MM.1S (cell line): Measurements from ENCODE around the gene SOX10.
"Not testable (repeated sequence)": the region's sequence is repeated elsewhere in the genome, so short reads cannot be mapped to it uniquely, and the experiment has no call there.

Experiments used
- DNase-seq: peaks from one replicate; pipeline ENCODE4 v3.0.0-alpha.2; 2015
- H2AFZ ChIP-seq: fragments of 300-600 bp; sonication (generic); 2 replicates; pipeline ENCODE4 v1.6.0; 2016; ENCODE audit warnings: antibody characterized with exemption, low read length
- H3F3A ChIP-seq: fragments of 300-600 bp; sonication (generic); 2 replicates; pipeline ENCODE4 v1.6.1; 2016; ENCODE audit warnings: mild to moderate bottlenecking, antibody characterized with exemption, low read length, moderate library complexity, mixed read lengths; ENCODE audit not compliant: insufficient read depth
- H3K27ac ChIP-seq: fragments of 300-600 bp; sonication (generic); 2 replicates; pipeline ENCODE4 v1.5.1; 2016; ENCODE audit warnings: mild to moderate bottlenecking, low read length
- H3K27me3 ChIP-seq: fragments of 300-600 bp; sonication (generic); replicated peaks from 2 replicates; pipeline ENCODE4 v1.6.0; 2016; ENCODE audit warnings: low read length; ENCODE audit not compliant: insufficient read depth
- H3K36me3 ChIP-seq: fragments of 300-600 bp; sonication (generic); replicated peaks from 2 replicates; pipeline ENCODE4 v1.6.1; 2016; ENCODE audit warnings: mild to moderate bottlenecking, low read length, mixed read lengths; ENCODE audit not compliant: insufficient read depth
- H3K4me1 ChIP-seq: fragments of 300-600 bp; sonication (generic); 2 replicates; pipeline ENCODE4 v1.6.1; 2016; ENCODE audit warnings: low read length, mixed read lengths
- H3K4me2 ChIP-seq: fragments of 300-600 bp; sonication (generic); 2 replicates; pipeline ENCODE4 v1.6.0; 2016; ENCODE audit warnings: low read depth, low read length
- H3K4me3 ChIP-seq: fragments of 300-600 bp; sonication (generic); 2 replicates; pipeline ENCODE4 v1.5.1; 2016; ENCODE audit warnings: low read length, mixed read lengths
- H3K79me2 ChIP-seq: fragments of 300-600 bp; sonication (generic); 2 replicates; pipeline ENCODE4 v1.6.1; 2016; ENCODE audit warnings: mixed run types, low read length, mixed read lengths
- H3K9ac ChIP-seq: fragments of 300-600 bp; sonication (generic); 2 replicates; pipeline ENCODE4 v1.6.1; 2016; ENCODE audit warnings: low read length, mixed read lengths
- H3K9me2 ChIP-seq: fragments of 300-600 bp; sonication (generic); replicated peaks from 2 replicates; pipeline ENCODE4 v1.6.1; 2016; ENCODE audit warnings: mild to moderate bottlenecking, low read length, mixed read lengths; ENCODE audit not compliant: insufficient read depth
- H3K9me3 ChIP-seq: fragments of 300-600 bp; sonication (generic); replicated peaks from 2 replicates; pipeline ENCODE4 v1.6.1; 2016; ENCODE audit warnings: mild to moderate bottlenecking, low read length, mixed read lengths; ENCODE audit not compliant: insufficient read depth
- H4K20me1 ChIP-seq: fragments of 300-600 bp; sonication (generic); 2 replicates; pipeline ENCODE4 v1.6.1; 2016; ENCODE audit warnings: mild to moderate bottlenecking, low read length, moderate library complexity, mixed read lengths; ENCODE audit not compliant: insufficient read depth
- EZH2 ChIP-seq: fragments of 300-600 bp; sonication (generic); optimal IDR thresholded peaks from 2 replicates; pipeline ENCODE3; 2017; ENCODE audit warnings: low read depth, mild to moderate bottlenecking, antibody characterized with exemption, low read length, mixed read lengths
- EZH2phosphoT487 ChIP-seq: fragments of 300-600 bp; sonication (generic); IDR thresholded peaks from 2 replicates; pipeline ENCODE4 v1.6.1; 2018; ENCODE audit warnings: antibody characterized with exemption, low read length
- TF ChIP-seq, protein P1 (sequence below): fragments of 300-600 bp; sonication (generic); IDR thresholded peaks from 2 replicates; pipeline ENCODE4 v1.5.1; 2016; ENCODE audit warnings: antibody characterized with exemption, low read length, mixed read lengths

SOX10 gene

DNA sequence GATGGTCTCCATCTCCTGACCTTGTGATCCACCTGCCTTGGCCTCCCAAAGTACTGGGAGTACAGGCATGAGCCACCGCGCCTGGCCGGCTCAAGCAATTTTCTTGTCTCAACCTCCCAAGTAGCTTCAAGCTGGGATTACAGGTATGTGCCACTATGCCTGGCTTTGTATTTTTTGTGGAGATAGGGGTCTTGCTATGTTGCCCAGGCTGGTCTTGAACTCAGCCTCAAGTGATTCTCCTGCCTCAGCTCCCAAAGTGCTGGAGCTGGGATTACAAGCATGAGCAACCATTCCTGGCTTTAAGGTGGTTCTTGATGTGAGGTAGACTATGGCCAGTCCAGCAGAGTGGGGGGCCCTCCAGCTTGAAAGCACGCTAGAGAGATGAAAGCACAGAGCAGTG, 23.3 kb downstream of the SOX10 start:
- peaks cover 9% of the 10 kb centered on the region for H3K36me3 ChIP-seq
- H3K79me2 ChIP-seq = peaks cover 26% of the 10 kb centered on the region

DNA sequence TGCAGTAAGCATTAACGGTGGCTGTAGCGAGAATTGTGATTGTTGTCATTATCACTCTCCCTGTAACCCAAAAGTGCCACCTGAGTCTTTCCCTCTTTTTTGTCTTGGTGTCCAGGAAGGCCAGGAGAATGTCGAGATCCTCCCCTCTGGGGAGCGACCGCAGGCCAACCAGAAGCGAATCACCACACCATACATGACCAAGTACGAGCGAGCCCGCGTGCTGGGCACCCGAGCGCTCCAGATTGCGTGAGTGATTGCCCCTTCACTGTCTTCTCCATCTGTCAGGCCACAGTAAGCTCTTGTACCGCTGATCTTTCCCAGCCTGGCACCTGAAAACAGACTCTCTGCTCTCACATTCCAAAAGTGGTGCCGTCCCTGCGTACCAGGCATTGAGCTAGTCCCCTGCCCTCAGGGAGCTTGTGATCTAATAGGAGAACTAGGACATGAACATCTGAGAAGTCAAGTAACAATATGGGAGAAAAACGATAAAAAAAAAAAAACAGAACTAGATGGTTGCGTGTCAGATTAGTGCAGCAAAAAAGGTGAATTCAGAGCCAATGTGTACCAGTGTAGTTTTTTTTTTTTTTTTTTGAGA, 25.0 kb downstream of the SOX10 start:
- Histone ChIP-seq H3K36me3 (peaks cover 9% of the 10 kb centered on the region), H4K20me1 (no peaks in the 10 kb centered on the region), H3K79me2 (peaks cover 35% of the 10 kb centered on the region), H3F3A (no peaks in the 10 kb centered on the region), H3K4me1 (peaks cover 7% of the 10 kb centered on the region; the same call in 1 of the 2 replicates), H3K9ac (no peak overlapping the region), H3K4me2 (no peak overlapping the region), H3K9me2 (no peaks in the 10 kb centered on the region), H3K27me3 (no peaks in the 10 kb centered on the region), H3K9me3 (no peaks in the 10 kb centered on the region), H3K4me3 (no peak overlapping the region), H2AFZ (no peak overlapping the region), H3K27ac (no peak overlapping the region)
- TF ChIP-seq EZH2phosphoT487 = no peak
- TF ChIP-seq, protein P1, sequence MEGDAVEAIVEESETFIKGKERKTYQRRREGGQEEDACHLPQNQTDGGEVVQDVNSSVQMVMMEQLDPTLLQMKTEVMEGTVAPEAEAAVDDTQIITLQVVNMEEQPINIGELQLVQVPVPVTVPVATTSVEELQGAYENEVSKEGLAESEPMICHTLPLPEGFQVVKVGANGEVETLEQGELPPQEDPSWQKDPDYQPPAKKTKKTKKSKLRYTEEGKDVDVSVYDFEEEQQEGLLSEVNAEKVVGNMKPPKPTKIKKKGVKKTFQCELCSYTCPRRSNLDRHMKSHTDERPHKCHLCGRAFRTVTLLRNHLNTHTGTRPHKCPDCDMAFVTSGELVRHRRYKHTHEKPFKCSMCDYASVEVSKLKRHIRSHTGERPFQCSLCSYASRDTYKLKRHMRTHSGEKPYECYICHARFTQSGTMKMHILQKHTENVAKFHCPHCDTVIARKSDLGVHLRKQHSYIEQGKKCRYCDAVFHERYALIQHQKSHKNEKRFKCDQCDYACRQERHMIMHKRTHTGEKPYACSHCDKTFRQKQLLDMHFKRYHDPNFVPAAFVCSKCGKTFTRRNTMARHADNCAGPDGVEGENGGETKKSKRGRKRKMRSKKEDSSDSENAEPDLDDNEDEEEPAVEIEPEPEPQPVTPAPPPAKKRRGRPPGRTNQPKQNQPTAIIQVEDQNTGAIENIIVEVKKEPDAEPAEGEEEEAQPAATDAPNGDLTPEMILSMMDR = no peak
- no peak for TF ChIP-seq EZH2
- DNase-seq = no peak

More for the DNA sequence above, 23.3 kb downstream of the SOX10 start:
- TF ChIP-seq EZH2phosphoT487 (no peak), EZH2 (no peak)
- TF ChIP-seq, protein P1 = no peak
- DNase-seq = no peak
- no peaks in the 10 kb centered on the region; the same call in 1 of the 2 replicates for H3F3A ChIP-seq
- H3K27ac ChIP-seq = no peak overlapping the region
- H3K9ac ChIP-seq = no peak overlapping the region
- H3K4me3 ChIP-seq = no peak overlapping the region
- no peaks in the 10 kb centered on the region for H3K9me2 ChIP-seq
- H3K27me3 ChIP-seq = no peaks in the 10 kb centered on the region
- H2AFZ ChIP-seq = no peak overlapping the region
- H3K4me2 ChIP-seq = no peak overlapping the region
- 0 out of 2 replicates have a peak, but pooled peaks cover 3% of the 10 kb centered on the region for H3K4me1 ChIP-seq
- no peaks in the 10 kb centered on the region for H3K9me3 ChIP-seq
- H4K20me1 ChIP-seq = no peaks in the 10 kb centered on the region

DNA sequence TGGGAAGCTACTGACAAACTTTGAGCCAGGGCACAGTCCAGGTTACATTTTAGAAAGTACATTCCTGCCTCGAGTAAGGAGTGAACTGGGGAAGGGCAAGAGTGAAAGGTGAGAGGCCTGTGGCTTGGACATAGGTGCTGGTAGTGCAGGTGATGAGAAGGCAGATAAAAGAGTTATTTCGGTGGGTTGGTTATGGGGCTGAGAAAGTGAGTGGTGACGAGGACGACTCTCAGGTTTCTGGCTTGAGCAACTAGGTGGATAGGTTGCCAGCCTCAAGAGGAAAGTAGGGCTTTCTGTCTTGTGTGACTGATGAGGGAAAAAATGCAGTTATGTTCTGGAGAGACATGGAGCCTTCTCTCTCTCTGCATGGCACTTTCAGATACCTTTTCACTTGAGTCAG, 27.1 kb downstream of the SOX10 start:
- H3K4me3 ChIP-seq = no peak overlapping the region
- H3K79me2 ChIP-seq = peaks cover 44% of the 10 kb centered on the region
- H3K4me2 ChIP-seq = no peak overlapping the region
- TF ChIP-seq, protein P1 = no peak
- TF ChIP-seq EZH2phosphoT487 = no peak
- no peak for TF ChIP-seq EZH2
- H3K9ac ChIP-seq = no peak overlapping the region
- no peaks in the 10 kb centered on the region for H3K27me3 ChIP-seq
- peaks cover 9% of the 10 kb centered on the region for H3K36me3 ChIP-seq
- H3K9me2 ChIP-seq = no peaks in the 10 kb centered on the region
- no peaks in the 10 kb centered on the region for H3K9me3 ChIP-seq
- H3F3A ChIP-seq = no peaks in the 10 kb centered on the region
- H3K27ac ChIP-seq = no peak overlapping the region
- peaks cover 7% of the 10 kb centered on the region for H3K4me1 ChIP-seq
- H2AFZ ChIP-seq = no peak overlapping the region
- DNase-seq = no peak
- H4K20me1 ChIP-seq = no peaks in the 10 kb centered on the region

DNA sequence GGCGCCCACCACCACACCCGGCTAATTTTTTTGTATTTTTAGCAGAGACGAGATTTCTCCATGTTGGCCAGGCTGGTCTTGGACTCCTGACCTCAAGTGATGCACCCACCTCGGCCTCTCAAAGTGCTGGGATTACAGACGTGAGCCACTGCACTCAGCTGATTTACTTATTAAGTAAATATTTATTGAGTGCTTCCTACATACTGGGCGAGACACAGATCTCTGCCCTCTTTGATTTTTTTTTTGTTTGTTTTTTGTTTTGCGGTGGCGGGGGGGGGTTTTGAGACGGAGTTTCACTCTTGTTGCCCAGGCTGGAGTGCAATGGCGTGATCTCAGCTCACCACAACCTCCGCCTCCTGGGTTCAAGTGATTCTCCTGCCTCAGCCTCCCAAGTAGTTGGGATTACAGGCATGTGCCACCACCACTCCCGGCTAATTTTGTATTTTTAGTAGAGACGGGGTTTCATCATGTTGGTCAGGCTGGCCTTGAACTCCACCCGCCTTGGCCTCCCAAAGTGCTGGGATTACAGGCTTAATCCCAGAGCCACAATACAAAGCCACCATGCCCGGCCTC, 28.4 kb downstream of the SOX10 start:
- not testable (repeated sequence) for H3K4me1 ChIP-seq, H4K20me1 ChIP-seq, H3K36me3 ChIP-seq, H3K27me3 ChIP-seq, DNase-seq, H2AFZ ChIP-seq, H3F3A ChIP-seq, H3K9me2 ChIP-seq, H3K9ac ChIP-seq, H3K9me3 ChIP-seq, H3K4me3 ChIP-seq, H3K4me2 ChIP-seq, H3K27ac ChIP-seq
- peaks cover 41% of the 10 kb centered on the region for H3K79me2 ChIP-seq
